ENCODE measurements around the gene ADGRG6.

Gene ADGRG6

DNA sequence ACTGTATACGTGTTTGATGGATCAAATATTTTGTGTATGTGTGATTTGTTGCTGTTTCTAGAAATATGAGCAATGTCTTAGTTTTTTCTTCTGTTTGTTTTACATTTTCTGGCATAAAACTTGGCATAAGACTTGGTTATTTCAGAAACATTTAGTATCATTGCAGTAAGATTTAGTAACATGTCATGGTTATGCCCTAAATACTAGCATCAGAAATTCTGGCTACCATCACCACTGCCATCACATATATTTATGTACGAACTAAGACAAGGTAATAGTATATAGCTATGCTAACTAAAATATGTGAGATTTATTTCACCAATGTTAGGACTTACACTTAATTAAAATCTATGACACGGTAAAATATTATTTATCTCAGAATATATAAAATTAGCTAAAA lies 10.3 kb upstream of the ADGRG6 start:
- DNase-seq (ENCODE audit: low spot score) = no peak

GRCh38 chr6:142292166-142292924 lies 9.5 kb upstream of the ADGRG6 start:
- no peak for DNase-seq (ENCODE audit: low spot score)

DNA sequence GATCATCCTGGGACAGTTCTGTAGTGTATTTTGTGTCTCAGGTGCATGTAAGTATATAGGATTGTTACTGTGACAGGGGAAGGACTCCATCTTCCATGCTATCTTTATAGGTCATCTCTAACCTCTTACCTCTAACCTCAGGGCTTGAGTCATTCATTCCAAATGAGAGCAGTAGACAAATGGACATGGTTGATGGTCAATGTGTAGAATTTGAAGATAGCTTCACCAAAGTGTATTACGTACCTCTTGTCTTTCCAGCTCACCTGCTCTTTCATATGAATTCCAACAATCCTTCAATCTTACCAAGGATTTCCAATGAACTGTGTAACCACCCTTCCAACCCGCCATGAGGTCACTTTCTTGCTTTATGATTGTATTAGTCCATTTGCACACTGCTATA lies 8.7 kb upstream of the ADGRG6 start:
- no peak for DNase-seq (ENCODE audit: low spot score)

DNA sequence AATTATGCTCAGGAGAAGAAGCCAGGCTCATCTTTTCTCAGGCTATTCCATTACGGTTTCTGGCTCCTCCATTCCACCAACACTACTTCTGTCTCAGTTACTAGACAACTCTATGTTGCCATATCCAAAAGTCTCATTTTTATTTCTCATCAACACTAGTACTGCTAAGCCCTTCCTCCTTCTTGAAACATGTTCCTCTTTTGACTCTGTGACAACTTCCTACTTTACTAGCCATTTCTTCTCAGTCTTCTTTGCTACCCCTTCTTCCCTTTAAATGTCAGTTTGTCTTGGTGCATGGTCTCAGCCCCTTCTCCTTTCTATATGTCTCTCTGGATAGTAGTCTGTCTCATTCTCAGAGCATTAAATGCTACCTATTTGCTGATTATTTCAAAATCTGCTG lies 7.1 kb upstream of the ADGRG6 start:
- no peak for DNase-seq (ENCODE audit: low spot score)

DNA sequence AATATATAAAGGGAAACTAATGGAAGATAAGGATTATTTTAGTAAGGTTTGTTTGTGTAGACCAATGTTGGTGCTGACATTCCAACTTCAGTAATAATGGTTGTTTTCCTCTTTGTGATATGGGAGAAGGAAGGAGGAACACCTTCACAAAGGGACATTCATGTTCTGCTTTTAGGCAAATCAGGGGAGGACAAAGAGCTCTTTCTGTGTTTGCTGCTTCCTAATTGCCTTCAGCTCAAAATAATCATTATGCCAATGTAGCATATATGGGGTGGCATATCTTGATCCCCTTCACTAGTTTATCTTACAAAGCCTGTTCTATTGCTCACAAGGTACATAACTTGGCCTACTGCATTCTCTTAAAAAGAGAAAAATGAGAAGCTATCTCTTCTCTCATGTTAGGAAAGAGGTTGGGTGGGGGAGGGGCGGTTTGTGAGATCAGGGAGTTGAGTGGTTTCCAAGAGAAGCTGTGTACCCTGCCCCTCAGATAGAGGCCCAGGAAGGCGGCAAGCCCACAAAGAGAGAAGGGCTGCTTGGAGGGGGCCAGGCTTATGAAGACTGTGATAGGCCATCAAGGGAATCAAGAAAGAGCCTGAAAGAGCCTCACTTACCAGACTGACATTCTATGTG lies 4.7 kb upstream of the ADGRG6 start:
- no peak for DNase-seq (ENCODE audit: low spot score)

DNA sequence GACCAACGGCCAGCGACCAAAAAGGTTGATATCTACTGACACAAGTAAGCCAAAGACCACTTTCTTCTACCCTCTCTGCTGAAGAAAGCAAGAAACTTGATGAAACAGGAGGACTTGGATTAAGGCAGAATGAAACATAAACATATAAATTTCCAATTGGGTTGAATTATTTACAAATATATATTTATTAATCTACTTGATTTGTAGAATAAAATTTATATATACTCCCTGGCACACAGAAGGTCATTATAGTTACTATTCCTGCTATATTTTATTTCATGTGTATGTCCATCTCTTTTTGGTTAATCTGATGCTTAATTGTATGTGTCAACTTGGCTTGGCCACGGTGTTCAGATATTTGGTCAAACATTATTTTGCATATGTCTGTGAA lies 4.2 kb upstream of the ADGRG6 start:
- DNase-seq (ENCODE audit: low spot score) = no peak

DNA sequence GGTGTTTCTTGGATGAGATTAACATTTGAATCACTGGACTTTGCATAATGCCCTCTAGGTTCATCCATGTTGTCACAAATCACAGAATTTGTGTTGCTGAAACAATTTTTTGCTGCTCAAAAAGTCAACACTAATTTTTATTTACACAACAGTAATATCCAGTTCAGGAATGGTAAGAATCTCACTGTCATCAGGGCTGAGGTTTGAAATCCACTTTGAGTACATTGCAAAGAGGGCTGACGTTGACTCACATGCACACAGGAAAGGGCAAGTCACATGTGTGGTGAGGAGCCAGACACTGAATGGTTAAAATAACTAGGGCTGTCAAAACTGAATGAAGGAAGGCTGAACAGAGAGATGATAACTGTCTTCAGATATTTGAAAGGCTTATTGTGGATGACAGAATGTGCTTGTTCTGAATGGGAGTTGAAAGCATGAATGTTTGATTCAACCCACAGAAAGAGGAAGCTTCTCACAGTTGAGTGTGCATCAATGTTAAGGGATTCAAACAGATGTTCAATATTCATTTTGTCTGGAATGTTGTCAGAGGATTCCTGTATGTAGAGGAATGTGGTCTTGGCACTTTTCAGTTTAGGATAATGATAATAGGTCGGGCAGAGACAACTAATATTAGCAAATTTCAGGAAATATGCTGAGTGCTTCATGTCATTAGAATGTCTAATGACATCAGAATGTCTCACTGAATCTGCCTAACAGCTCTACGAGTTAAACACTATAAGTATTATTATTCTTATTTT lies 3.6 kb upstream of the ADGRG6 start:
- DNase-seq (ENCODE audit: low spot score) = peak; percentile 30

- DNase-seq (ENCODE audit: low spot score) = no peak
Measured at GRCh38 chr6:142300302-142300701, 1.5 kb upstream of the ADGRG6 start.

DNA sequence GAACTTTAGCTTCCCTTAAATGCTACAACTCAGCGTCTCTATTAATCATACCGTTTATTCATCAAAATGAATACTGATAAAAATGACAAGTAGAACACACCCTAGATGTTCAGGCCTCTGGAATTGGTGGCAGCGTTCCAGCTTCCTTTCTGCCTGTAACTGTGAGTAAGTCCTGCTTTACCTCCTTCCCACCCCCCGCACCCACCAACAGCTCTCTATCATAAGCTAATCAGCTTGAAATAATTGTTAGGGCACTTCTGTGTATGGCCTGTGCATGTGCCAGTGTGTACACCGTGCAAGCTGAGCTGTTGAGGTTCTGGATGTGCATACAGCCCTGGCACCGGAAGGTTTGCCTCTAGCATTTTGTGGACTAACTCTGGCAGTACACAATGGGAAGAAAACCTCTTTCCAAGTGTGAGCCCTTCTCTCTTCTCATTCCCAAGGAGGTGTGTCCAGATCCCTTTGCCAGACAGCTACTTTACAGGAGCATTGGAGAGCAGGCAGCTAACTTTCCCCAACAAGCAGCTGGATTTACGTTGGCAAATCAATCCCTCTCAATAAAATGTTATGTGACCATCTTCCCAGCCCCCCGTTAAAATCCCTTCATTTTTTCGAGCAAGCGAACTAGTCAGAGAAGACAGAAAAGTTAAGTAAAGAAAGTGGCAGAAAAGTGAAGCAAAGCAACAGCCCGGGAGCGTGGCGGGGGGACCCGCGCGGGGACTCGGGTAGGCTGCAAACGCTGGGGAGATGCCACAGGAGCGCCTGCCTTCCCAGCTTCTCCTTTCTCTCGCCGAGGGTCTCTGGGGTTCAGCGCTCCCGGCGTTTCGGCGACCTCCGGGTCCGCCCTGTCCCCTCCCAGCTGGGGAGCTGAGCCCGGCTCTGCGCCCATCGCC lies 803 bp upstream of the ADGRG6 start:
- DNase-seq (ENCODE audit: low spot score) = peak; percentile 72

DNA sequence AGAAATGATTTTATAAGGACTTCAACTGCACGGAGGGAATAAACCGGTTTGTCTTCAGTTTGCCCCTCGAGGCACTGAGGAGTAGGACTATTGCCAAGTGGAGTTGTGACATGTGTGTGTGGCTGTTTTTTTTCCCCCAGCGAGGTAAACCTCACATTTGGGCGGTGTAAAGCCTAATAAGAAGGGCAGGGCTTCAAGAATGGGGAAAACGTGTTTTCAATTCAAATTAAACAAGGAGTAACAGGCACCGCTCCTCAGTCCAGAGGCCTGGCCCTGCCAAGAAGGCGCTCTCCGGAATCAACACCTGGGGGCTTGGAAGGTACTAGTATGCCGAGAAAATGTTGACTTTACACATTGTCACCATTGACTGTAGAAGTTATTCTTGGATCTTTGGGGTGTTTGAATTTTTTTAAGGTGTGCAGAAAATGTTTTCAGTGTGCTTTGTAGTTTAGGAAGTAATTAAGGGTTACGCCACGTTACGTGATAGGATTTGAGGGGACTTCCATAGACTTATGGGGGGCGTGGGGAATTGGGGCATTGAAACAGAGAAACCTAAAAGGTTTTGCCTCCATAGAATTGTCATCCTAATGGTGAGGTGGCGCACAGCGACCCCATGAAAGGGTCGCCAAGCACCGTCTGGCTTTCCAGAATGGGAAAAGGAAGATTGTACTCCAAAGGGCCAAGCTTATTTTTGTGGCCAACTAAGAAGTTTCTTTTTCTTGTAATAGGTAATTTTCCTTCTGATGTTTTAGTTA lies 791 bp downstream of the ADGRG6 start:
- peak; percentile 45 for DNase-seq (ENCODE audit: low spot score)

- peak; percentile 41 for DNase-seq (ENCODE audit: low spot score)
Measured at GRCh38 chr6:142303176-142303533, 1.3 kb downstream of the ADGRG6 start.

- no peak for DNase-seq (ENCODE audit: low spot score)
Measured at GRCh38 chr6:142304241-142304640, 2.4 kb downstream of the ADGRG6 start.

DNA sequence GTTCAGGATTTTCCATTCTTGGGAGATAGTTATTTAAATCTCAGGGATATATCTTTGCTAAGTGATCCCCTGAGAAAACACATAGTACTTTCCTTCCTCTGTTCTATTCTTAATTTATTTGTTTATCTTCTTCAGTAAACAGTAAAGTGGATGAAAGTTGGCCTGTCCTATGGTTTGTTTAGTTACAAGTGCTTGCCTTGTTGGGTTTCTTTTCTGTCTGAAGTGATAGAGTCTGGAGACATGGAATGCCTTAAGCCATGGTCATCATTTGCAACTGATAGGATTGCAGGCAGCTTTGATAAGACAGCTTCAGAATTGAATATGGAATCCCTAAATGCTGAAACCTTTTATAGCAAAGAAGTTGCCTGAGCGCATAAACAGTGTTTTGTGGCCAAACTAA lies 4.9 kb downstream of the ADGRG6 start:
- no peak for DNase-seq (ENCODE audit: low spot score)

- DNase-seq (ENCODE audit: low spot score) = no peak
Measured at GRCh38 chr6:142307963-142308748, 6.3 kb downstream of the ADGRG6 start.

DNA sequence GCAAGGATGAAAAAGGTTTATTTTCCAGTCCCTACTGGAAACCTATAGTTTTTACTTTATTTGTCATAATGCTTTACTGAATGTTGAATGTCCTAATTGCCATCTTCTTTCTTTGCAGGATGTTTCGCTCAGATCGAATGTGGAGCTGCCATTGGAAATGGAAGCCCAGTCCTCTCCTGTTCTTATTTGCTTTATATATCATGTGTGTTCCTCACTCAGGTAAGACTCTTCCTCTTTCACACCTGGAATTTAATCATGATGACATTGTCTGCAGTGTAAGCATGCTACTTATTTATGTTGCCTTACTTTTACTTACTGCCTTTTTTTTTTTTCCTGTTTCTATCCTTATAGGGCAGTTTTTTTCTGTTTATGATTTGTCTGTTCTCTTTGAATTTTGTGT lies 7.6 kb downstream of the ADGRG6 start:
- DNase-seq (ENCODE audit: low spot score) = no peak

DNA sequence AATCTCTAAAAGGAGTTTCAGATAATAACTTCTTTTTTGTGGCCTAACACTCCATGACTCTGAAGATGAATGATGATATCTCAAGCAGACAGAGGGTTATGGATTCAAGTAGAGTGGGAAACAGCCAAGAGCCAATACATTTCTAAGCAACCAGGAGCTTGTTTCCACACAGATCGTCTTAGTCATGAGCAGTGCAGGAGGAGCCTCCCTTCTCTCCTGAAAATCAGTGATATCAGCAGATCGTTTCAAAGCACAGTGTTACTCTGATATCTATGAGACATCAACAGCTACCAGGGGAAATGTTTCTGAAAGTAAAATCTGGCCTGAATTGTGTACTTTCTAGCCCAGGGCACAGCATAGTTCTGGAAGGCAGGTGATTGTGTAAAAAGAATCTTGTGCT lies 11.5 kb downstream of the ADGRG6 start:
- DNase-seq (ENCODE audit: low spot score) = no peak

DNA sequence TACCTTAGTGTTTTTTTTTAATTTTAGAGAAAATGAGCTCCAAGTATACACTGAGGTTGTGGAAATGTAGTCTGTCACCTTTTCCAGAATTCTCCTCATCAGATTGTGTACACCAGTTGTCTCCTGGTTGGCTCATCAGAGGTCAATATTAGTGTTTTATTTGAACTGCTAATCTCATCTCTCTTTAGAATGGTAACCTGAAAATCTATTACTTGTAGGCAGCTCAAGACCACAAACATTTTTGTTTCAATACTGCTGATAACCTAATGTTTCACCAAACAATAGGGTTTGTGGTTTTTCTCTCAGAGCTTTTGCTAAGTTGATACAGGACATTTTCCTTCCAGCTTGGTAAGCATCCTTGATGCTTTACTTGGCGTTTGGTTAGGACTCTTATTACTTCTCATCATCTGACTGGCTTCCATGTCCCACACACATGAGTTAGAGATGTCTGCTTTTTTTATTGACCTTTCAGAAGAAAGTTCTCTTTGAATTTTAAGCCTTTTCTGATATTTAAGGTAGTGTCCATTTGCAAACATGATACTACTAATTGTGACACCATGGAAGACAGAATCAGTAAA lies 15.1 kb downstream of the ADGRG6 start:
- DNase-seq (ENCODE audit: low spot score) = no peak

GRCh38 chr6:142318714-142319113 lies 16.9 kb downstream of the ADGRG6 start:
- DNase-seq (ENCODE audit: low spot score) = no peak

- no peak for DNase-seq (ENCODE audit: low spot score)
Measured at GRCh38 chr6:142320366-142320765, 18.6 kb downstream of the ADGRG6 start.

GRCh38 chr6:142321451-142321850 lies 19.6 kb downstream of the ADGRG6 start:
- no peak for DNase-seq (ENCODE audit: low spot score)

All from RKO (cell line).